Measurements from ENCODE around the gene ALDH1A1. TPM values are rescaled to one million over a fixed set of nuclear protein-coding genes. Genes with fewer than 3 reads are reported as not detected.

ALDH1A1 gene
- total and polyA plus RNA-seq, 9 of the 15 experiments (the other 6 are each of a cell fraction or from before 2014, with no cell fraction given) = 1.8 to 86.3 (median 24.4) TPM

DNA sequence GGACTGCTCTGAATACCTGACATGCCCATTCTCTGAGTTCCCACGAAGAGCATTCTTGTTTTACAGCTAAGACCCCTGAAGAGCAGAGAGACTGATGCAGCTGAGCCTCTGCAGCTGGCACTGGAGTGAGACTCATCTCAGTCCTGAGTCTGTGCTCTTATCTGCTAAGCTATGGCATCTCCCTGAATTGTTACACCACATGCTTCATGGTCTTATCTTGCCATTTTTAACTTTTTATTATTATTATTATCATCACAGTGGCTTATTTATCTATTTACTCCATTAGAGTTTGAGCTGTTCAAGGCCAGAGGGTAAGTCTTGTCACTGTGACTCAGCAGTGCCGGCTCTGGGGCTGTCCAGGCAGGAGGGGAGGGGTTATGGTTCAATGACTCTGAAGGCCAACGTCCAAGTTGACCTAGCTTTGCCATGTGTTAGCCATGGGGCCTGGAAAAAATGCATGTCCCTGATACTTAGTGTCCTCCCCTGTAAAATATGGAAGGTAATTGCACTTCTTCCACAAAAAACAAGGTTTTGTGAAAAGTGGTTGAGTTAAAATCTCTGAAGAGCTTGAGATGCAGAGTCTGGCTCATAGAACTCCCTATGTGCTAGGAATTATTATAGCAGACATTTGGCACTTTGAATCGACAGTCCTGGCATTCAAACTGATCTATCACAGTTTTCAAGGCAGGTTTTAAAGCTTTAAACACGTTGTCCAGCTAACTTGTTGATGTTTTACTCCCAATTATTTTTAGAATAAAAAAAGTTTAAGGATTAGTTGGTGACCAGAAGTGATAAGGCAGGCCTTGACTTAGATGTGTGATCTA lies 94.6 kb downstream of the ALDH1A1 start (continued):
- peak; percentile 89 for TF ChIP-seq DACH1 (IDR thresholded peaks at IDR 0.05; ENCODE audit: partially characterized antibody)
- peak; percentile 51 for TF ChIP-seq ARID1B (IDR thresholded peaks at IDR 0.05)
- TF ChIP-seq NEUROD1 (IDR thresholded peaks at IDR 0.05; ENCODE audit: borderline replicate concordance, low read depth, low read length, partially characterized antibody) = no peak
- TF ChIP-seq CBX5 (IDR thresholded peaks at IDR 0.05; ENCODE audit: borderline replicate concordance, low read depth) = no peak
- no peak for TF ChIP-seq MCM5 (IDR thresholded peaks at IDR 0.05; ENCODE audit: low read depth)
- peak; percentile 90 for TF ChIP-seq C11orf30 (IDR thresholded peaks at IDR 0.05; ENCODE audit: low read depth)
- TF ChIP-seq GABPB1 (CRISPR knock-in tag; IDR thresholded peaks at IDR 0.05) = no peak
- no peak for TF ChIP-seq PRPF4 (IDR thresholded peaks at IDR 0.05; ENCODE audit: insufficient read depth, low read depth, low read length, poor library complexity, severe bottlenecking)
- TF ChIP-seq NFE2L1 (tag; IDR thresholded peaks at IDR 0.05; ENCODE audit: borderline replicate concordance, low read depth) = peak; percentile 40; the same call in 1 of the 2 replicates
- TF ChIP-seq MGA (IDR thresholded peaks at IDR 0.05) = peak; percentile 95
- no peak for TF ChIP-seq SIN3A (IDR thresholded peaks at IDR 0.05; ENCODE audit: borderline replicate concordance in 2 of 2, control insufficient read depth in 1 of 2, low read depth in 2 of 2, low read length in 2 of 2)
- peak; percentile 78 for TF ChIP-seq DMBX1 (CRISPR knock-in tag; IDR thresholded peaks at IDR 0.05; ENCODE audit: borderline replicate concordance)
- peak; percentile 90 for TF ChIP-seq NFE2 (IDR thresholded peaks at IDR 0.05; ENCODE audit: low read depth)
- peak; percentile 84 for TF ChIP-seq ZNF316 (IDR thresholded peaks at IDR 0.05)
- TF ChIP-seq CTBP1 (IDR thresholded peaks at IDR 0.05; ENCODE audit: borderline replicate concordance) = no peak
- TF ChIP-seq HMGN3 (IDR thresholded peaks at IDR 0.05; ENCODE audit: borderline replicate concordance, extremely low read depth, insufficient read length, low read depth, low read length) = no peak
